GM18868 (cell line): ENCODE measurements around the gene OCIAD2.
"Not testable (repeated sequence)": the region's sequence is repeated elsewhere in the genome, so short reads cannot be mapped to it uniquely, and the experiment has no call there.

ENCODE experiments used
- ATAC-seq: cut with Tn5 transposase; IDR thresholded peaks from one replicate; pipeline ENCODE4 v1.9.1; 2021; ENCODE audit warnings: mild to moderate bottlenecking, moderate library complexity; ENCODE audit not compliant: unreplicated experiment

OCIAD2 gene

DNA sequence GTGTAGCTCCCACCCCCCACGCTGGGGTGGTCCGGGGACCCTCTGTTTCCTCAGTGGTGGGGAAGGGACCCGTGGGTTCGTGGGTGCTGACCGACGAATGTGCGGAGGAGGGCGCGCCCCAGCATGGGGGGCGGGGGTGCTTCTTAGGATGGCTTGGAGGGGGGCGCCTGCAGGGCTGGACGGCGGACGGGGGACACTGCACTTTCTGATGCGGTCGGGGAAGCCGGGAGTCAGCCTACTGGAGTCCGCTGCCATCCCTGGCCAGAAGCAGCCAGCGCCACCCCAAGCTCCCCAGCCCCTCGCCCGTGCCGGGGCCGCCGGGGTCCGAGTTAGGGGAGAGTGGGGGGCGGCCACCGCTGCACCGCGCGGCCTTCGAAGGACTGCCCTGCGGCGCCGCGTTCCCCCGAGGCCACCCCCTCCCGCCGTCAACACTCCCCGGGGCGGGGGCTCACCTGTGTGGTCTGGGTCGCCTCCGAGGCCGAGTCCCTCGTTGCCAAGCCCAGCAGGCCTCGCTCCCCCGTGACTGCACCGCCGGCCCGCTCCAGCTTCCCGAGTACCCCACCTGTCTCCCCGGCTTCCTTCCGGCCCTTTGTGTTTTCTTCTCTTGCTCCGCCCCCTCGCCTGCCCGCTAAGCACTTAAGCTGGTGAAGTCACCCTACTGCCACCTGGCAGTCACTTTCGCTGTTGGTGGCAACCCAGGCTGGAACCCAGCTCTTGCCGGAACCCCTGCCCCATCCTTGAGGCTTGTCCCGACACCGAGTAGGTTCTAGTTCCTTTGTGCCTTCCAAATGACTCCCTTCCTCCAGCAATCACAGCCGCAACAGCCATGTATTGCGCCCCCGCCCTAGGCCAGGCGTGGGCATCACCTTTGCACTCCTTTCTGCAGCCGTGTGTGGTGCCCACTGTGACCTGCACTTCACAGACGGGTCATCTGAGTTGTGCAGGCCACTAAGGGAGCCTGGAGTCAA lies at the start of gene OCIAD2:
Gene OCIAD2 (minus strand): TSS at position 569 of the 968 bp plus-strand sequence. CDS start 2,225 bp downstream, outside the sequence.
- ATAC-seq, result peak; percentile 98

GRCh38 chr4:48954314-48954713 lies 47.7 kb upstream of the OCIAD2 start:
- ATAC-seq, result no peak

GRCh38 chr4:48949518-48950219 lies 43.1 kb upstream of the OCIAD2 start:
- ATAC-seq, result no peak

GRCh38 chr4:48949086-48949485 lies 42.5 kb upstream of the OCIAD2 start:
- no peak for ATAC-seq

GRCh38 chr4:48947731-48948130 lies 41.2 kb upstream of the OCIAD2 start:
- ATAC-seq, result no peak

GRCh38 chr4:48945981-48946380 lies 39.4 kb upstream of the OCIAD2 start:
- ATAC-seq, result no peak

GRCh38 chr4:48944756-48945241 lies 38.2 kb upstream of the OCIAD2 start:
- no peak for ATAC-seq

GRCh38 chr4:48944252-48944651 lies 37.7 kb upstream of the OCIAD2 start:
- ATAC-seq, result no peak

DNA sequence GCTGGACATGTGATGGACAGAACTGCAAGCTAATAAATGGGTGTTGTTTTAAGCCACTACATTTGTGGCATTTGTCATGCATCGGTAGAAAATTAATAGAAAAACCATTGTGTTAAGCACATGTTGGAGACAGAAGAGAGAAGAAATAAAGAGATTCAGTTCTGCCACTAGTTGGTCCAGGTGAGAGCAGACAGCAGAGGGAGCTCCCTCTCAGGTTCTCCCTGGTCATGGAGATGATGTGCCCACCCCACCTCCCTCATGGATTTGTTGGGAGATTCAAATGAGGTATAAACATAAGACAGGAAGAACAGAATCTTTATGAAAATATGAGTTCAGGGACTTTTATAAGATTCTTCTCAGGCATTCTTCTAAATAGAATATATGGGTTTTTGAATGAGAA lies 36.8 kb upstream of the OCIAD2 start:
- ATAC-seq, result no peak

GRCh38 chr4:48939785-48940184 lies 33.2 kb upstream of the OCIAD2 start:
- ATAC-seq, result no peak

DNA sequence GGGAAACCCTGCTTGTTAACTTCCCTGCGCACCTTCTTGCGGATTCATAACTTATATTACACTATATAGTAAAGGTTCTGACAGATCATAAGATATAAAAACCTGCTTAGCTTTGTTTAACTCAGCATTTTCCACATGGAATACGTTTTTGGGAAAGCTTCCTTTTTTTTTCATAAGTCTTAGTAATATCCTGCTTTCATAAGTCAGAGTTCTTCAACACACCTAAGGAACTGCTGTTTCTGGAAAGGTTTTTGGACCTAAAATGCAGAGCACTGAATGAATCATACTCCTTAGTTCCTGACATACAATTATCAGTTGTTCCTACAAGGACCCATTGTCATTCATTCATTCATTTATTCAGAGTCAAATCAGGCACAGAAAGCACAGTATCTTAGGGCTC lies 32.3 kb upstream of the OCIAD2 start:
- ATAC-seq, result no peak

DNA sequence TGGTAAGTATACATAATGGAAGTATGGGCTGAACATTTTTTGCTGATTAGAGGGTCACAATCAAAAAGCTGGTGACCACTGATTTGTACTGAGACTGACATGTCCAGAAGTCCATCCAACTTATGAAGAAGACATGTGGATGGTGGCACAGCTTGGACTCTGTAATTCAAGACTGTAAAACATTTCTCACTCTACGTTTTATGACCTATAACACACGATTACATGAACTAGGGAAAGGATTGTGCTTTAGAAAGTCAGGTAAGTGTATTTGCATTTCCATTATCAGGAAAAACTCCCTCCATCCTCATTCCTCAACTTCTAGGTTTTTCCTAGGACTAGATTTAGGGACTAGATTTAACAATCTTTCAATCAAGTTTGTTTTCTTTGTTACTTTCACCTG lies 30.5 kb upstream of the OCIAD2 start:
- no peak for ATAC-seq

GRCh38 chr4:48931459-48931858 lies 24.9 kb upstream of the OCIAD2 start:
- ATAC-seq, result no peak

DNA sequence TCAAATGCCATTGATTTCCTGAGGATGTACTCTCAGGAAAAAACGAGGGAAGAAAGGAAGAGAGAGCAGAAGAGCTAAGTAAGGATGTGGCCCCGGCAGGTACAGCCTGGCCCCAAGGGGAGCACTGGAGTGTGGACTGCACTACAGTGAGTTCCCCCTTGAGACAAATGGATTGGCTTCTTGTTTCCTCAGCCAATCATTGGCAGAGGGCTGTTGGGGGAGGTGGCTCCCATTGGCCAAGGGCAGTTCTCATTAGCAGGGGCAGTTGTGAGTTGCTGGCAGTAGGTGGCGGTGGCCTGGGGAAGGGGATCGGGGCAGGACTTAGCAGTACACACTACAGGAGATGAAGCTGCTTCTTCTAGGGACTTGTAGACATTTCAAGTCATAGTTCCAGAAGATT lies 24.1 kb upstream of the OCIAD2 start:
- ATAC-seq, result no peak

GRCh38 chr4:48924416-48924815 lies 17.8 kb upstream of the OCIAD2 start:
- no peak for ATAC-seq

DNA sequence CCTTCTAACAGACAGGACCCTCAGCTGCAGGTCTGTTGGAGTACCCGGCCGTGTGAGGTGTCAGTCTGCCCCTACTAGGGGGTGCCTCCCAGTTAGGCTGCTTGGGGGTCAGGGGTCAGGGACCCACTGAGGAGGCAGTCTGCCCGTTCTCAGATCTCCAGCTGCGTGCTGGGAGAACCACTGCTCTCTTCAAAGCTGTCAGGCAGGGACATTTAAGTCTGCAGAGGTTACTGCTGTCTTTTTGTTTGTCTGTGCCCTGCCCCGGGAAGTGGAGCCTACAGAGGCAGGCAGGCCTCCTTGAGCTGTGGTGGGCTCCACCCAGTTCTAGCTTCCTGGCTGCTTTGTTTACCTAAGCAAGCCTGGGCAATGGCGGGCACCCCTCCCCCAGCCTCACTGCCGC lies 16.5 kb upstream of the OCIAD2 start:
- not testable (repeated sequence) for ATAC-seq

GRCh38 chr4:48914311-48914710 lies 7.7 kb upstream of the OCIAD2 start:
- no peak for ATAC-seq

- ATAC-seq, result no peak
Measured at GRCh38 chr4:48913346-48913745, 6.8 kb upstream of the OCIAD2 start.

DNA sequence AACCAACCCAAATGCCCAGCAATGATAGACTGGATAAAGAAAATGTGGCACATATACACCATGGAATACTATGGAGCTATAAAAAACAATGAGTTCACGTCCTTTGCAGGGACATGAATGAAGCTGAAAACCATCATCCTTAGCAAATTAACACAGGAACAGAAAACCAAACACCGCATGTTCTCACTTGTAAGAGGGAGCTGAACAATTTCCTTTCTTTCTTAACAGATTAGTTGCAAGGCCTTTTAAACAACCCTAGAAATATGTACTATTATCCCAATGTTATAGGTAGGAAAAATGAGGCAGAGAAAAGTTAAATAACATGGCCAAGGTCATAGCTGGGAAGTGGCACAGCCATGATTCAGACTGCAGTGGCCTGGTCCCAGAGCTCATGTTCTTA lies 5.8 kb upstream of the OCIAD2 start:
- ATAC-seq, result no peak

DNA sequence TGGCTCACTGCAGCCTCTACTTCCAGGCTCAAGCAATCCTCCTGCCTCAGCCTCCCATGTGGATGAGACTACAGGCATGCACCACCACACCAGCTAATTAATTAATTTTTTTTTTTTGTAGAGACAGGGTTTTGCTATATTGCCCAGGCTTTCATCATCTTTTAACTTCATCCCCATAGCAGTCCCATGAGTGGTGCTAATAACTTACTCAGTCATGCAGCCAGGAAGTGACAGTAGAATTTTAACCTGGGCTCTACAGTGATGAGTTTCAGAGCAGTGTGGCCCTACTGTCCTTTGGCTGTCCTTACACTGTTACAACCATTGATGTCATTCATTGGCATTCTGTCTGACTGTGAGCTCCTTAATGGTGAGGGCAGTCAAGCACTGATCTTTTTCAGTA lies 3.9 kb upstream of the OCIAD2 start:
- no peak for ATAC-seq

- ATAC-seq, result no peak
Measured at GRCh38 chr4:48909697-48910096, 3.1 kb upstream of the OCIAD2 start.

DNA sequence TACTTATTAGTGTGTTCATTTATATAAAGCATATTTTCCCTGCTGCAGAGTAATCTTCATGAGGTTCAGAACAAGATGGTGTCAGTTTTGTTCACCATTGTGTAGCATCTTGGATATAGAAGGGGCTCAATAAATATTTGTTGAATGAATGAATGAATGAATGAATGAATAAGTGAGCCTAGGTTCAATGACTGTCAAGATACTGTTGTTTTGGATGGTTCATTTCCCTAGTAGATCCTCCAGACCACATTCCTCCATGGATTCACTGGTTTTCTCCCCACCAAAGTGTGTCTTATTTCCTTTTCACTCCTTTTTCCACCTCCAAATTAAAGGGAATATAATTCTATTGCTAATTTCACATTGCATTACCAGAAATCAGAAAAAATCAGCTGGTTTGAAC lies 2.1 kb upstream of the OCIAD2 start:
- ATAC-seq, result no peak
